ENCODE data around the gene MGA. TPM values are rescaled to one million over a fixed set of nuclear protein-coding genes. Genes with fewer than 3 reads are reported as not detected.

MGA gene
- total RNA-seq, 1 donor from 2014 or later, result 31.3 TPM

GRCh38 chr15:41658689-41659088, 1.5 kb upstream of the MGA start:
- DNase-seq (ENCODE audit: low read depth in 2 of 2), result no peak

- DNase-seq (ENCODE audit: low read depth in 2 of 2), result no peak
Observed at GRCh38 chr15:41659190-41659589, 1.0 kb upstream of the MGA start.

- no peak for DNase-seq (ENCODE audit: low read depth in 2 of 2)
Observed at GRCh38 chr15:41659855-41660234, 360 bp upstream of the MGA start.

- no peak for DNase-seq (ENCODE audit: low read depth in 2 of 2)
Observed at GRCh38 chr15:41661078-41661517, 893 bp downstream of the MGA start.

GRCh38 chr15:41661518-41662225, 1.5 kb downstream of the MGA start:
- peak; percentile 80 to 87 for DNase-seq (ENCODE audit: low read depth in 2 of 2)

GRCh38 chr15:41666353-41666920, 6.2 kb downstream of the MGA start:
- DNase-seq (ENCODE audit: low read depth in 2 of 2), result peak in 1 of 2 donors; percentile 40

- no peak for DNase-seq (ENCODE audit: low read depth in 2 of 2)
Observed at GRCh38 chr15:41669701-41670100, 9.5 kb downstream of the MGA start.

GRCh38 chr15:41671656-41672648, 11.7 kb downstream of the MGA start:
- DNase-seq (ENCODE audit: low read depth in 2 of 2), result no peak

- DNase-seq (ENCODE audit: low read depth in 2 of 2), result no peak
Observed at GRCh38 chr15:41675337-41675736, 15.1 kb downstream of the MGA start.

- DNase-seq (ENCODE audit: low read depth in 2 of 2), result no peak
Observed at GRCh38 chr15:41678742-41679141, 18.5 kb downstream of the MGA start.

- no peak for DNase-seq (ENCODE audit: low read depth in 2 of 2)
Observed at GRCh38 chr15:41683955-41684354, 23.8 kb downstream of the MGA start.

GRCh38 chr15:41688671-41689070, 28.5 kb downstream of the MGA start:
- peak in 1 of 2 donors; percentile 2 for DNase-seq (ENCODE audit: low read depth in 2 of 2)

GRCh38 chr15:41689083-41689482, 28.9 kb downstream of the MGA start:
- DNase-seq (ENCODE audit: low read depth in 2 of 2), result no peak

- no peak for DNase-seq (ENCODE audit: low read depth in 2 of 2)
Observed at GRCh38 chr15:41689834-41690233, 29.6 kb downstream of the MGA start.

- no peak for DNase-seq (ENCODE audit: low read depth in 2 of 2)
Observed at GRCh38 chr15:41690636-41691035, 30.4 kb downstream of the MGA start.

GRCh38 chr15:41691471-41691870, 31.3 kb downstream of the MGA start:
- peak; percentile 27 to 33 for DNase-seq (ENCODE audit: low read depth in 2 of 2)

GRCh38 chr15:41692049-41692448, 31.8 kb downstream of the MGA start:
- DNase-seq (ENCODE audit: low read depth in 2 of 2), result no peak

- DNase-seq (ENCODE audit: low read depth in 2 of 2), result no peak
Observed at GRCh38 chr15:41693757-41694156, 33.6 kb downstream of the MGA start.

GRCh38 chr15:41695750-41696436, 35.7 kb downstream of the MGA start:
- DNase-seq (ENCODE audit: low read depth in 2 of 2), result peak; percentile 76 to 83

- DNase-seq (ENCODE audit: low read depth in 2 of 2), result no peak
Observed at GRCh38 chr15:41698779-41699178, 38.6 kb downstream of the MGA start.

GRCh38 chr15:41703120-41703519, 42.9 kb downstream of the MGA start:
- no peak for DNase-seq (ENCODE audit: low read depth in 2 of 2)

- DNase-seq (ENCODE audit: low read depth in 2 of 2), result peak; percentile 65 to 79
Observed at GRCh38 chr15:41713047-41713446, 52.8 kb downstream of the MGA start.

All from lung microvascular endothelial cell (primary cell).